Fibroblast of the aortic adventitia (primary cell): ENCODE data around the gene GABRG3. TPM values are rescaled to one million over a fixed set of nuclear protein-coding genes. Genes with fewer than 3 reads are reported as not detected.

Experiments used
- DNase-seq: peaks from one replicate; pipeline ENCODE4 v3.0.0-alpha.2; 2010; ENCODE audit warnings: low read depth
- H3K4me3 ChIP-seq: 2 replicates; pipeline ENCODE4 v1.5.1; 2011; ENCODE audit warnings: low read depth, mild to moderate bottlenecking, control low read depth, low read length, moderate library complexity
- total RNA-seq: library from RNA; depleted of rRNA; stranded (reverse); fragments of >200 nt; gene quantifications from 2 replicates; pipeline ENCODE4 v1.2.3, GENCODE V29; 2012; ENCODE audit warnings: low replicate concordance
- TF ChIP-seq, protein P1 (sequence below): IDR thresholded peaks from 2 replicates; pipeline ENCODE4 v1.5.1; 2011; ENCODE audit warnings: mild to moderate bottlenecking, low read length, control low read depth, inconsistent platforms; ENCODE audit not compliant: insufficient read depth

Gene GABRG3
- total RNA-seq, 1 donor = not detected

DNA sequence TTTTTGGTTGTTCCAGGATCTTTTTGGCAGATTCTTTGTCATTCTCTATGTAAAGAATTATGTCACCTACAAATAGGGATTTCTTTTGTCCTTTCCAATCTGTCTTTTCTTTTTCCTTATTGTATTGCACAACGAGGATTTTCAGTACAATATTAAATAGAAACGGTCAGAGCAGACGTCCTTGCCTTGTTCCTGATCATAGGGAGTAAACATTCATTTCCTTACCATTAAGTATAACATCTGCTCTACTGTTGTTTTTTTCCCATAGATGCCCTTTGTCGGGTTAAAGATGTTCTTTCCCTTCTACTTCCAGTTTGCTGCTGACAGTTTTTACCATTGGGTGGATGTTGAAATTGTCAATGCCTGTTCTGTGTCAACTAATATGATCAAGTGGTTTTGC is 599.8 kb downstream of the GABRG3 start:
- no peak overlapping the region for H3K4me3 ChIP-seq
- DNase-seq = no peak
- TF ChIP-seq, protein P1, sequence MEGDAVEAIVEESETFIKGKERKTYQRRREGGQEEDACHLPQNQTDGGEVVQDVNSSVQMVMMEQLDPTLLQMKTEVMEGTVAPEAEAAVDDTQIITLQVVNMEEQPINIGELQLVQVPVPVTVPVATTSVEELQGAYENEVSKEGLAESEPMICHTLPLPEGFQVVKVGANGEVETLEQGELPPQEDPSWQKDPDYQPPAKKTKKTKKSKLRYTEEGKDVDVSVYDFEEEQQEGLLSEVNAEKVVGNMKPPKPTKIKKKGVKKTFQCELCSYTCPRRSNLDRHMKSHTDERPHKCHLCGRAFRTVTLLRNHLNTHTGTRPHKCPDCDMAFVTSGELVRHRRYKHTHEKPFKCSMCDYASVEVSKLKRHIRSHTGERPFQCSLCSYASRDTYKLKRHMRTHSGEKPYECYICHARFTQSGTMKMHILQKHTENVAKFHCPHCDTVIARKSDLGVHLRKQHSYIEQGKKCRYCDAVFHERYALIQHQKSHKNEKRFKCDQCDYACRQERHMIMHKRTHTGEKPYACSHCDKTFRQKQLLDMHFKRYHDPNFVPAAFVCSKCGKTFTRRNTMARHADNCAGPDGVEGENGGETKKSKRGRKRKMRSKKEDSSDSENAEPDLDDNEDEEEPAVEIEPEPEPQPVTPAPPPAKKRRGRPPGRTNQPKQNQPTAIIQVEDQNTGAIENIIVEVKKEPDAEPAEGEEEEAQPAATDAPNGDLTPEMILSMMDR = no peak

DNA sequence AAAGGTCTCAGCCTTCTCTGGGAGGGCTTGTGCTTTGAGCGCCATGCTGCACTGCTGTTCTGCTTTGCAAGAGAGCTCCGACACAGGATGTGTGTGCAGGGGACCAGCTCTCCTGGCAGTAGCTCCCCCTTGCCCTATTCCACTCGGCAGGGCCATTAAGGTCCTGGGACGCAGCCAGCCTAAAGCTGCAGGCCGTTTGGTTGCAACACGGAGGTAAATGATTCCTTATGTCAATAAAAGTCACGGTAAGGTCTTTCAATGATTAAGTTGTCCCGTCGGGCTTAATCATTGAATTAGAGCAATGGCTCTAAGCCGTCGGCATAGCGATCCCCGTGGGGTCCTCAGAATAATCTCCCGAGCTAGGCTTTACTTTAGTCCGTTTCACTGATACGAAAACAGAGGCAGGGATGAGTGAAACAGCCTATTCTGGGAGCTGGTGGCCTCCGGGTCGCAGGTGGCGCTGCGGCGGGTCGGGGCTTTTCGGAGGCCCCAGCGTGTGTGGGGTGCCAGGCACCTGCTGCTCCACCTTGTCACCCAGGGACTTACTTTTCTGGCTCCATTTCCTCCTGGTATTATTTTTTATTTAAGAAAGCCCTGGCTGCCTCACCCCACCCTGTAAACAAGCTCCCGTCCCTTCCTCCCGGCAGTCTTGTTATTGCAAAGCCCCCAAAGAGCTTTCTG is 603.0 kb downstream of the GABRG3 start:
- DNase-seq = no peak
- TF ChIP-seq, protein P1 = no peak

DNA sequence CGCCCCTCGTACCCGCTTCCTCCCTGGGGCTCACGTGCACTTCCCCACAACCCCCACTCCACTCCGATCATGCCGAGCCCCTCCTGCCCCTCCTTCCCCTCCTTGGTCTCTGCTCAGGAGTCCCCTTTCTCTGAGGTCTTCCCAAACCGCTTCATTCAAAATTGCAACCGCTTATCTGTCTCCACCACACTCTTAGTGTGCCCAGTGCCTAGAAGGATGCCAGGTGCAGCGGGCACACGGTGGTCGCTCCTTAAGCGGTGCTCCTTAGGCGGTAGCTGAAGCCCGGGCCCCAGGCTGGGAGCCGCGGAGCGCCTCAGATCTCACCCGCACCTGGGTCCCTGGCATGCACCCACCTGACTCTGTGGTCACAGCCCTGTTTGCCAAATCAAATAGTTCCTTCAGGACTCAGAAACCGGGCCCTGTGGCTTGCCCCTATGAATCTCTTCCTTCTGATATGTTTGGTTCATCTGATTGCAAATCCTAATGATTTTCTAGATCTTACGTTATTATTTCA is 603.6 kb downstream of the GABRG3 start:
- TF ChIP-seq, protein P1 = no peak
- no peak for DNase-seq
- no peak overlapping the region for H3K4me3 ChIP-seq

More for the DNA sequence above, 603.0 kb downstream of the GABRG3 start:
- no peak overlapping the region for H3K4me3 ChIP-seq

DNA sequence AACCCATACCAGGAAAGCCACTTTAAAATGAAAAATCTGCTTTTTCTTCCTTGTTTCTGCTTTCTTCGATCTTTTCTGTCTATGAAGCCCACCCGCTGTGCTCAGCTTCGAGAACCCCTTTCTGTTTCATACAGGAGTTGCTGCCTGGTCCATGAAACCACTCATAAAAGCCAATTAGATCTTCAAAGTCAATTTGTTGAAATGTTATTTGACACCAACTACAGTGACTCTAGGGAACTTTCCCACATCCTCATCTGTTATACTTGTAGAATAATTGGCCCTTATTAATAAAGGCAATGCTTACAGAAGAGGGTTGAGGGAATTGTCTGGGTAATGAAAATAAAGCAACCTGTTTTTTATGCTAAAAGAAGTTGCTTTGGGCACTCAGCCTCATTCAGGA is 604.5 kb downstream of the GABRG3 start:
- TF ChIP-seq, protein P1 = no peak
- no peak for DNase-seq
- no peak overlapping the region for H3K4me3 ChIP-seq

DNA sequence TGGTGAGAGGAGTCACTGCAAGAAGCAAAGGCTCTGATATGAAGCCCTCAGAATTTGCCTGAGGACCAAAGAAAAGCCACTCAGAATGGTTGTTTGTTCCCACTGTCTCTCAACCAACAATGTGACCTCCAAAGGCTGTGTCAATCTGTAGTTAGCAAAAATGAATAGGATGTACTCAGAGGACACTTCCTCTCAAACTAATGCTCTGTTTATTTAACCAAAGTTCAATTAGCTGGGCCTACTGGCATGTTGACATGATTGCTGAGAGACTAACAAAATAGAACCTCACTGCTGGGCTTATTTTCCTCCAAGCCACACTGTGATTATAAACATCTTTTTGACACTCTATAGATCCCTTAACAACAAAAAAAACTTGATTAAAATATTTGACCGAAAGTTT is 605.6 kb downstream of the GABRG3 start:
- TF ChIP-seq, protein P1 = no peak
- no peak for DNase-seq
- H3K4me3 ChIP-seq = no peak overlapping the region

DNA sequence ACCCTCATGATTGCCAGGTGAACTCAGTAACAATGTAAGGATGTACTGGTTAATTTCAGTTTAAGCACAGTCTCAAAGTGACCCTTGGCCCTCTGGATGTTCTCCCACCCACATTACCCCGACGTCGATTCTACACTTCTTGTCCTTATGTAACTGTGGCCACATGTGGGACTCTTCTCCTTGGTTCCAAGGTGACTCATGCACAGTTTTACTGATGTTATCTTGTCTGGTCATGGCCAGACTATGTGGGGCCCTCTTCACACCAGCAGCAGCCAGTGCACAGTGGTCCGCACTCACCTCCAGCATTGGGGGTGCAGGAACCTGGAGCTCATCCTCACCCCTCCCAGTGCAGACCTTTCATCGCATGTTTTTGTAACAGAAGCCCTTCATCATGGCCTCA is 608.8 kb downstream of the GABRG3 start:
- DNase-seq = no peak
- TF ChIP-seq, protein P1 = no peak

More for the DNA sequence above, 608.8 kb downstream of the GABRG3 start:
- no peak overlapping the region for H3K4me3 ChIP-seq
